Measurements from ENCODE around the gene MAP3K5. TPM values are rescaled to one million over a fixed set of nuclear protein-coding genes. Genes with fewer than 3 reads are reported as not detected.

The MAP3K5 gene
- total RNA-seq, 1 experiment from 2014 or later, result 15.8 TPM

DNA sequence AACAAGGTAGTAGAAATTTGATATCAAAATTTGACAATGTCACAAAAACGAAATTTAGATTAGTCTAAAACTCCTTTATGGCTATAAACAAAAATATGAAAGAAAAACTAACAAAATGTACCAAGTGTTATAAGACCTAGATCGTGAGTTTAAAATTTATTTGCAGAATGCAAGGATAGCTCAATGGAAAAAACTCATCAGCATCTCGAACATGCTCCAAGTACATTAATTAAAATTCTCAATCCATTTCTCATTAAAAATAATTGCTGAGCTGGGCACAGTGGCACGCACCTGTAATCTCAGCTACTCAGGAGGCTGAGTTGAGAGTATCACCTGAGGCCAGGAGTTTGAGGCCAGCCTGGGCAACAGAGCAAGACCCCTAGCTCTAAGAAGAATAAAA, 70.8 kb downstream of the MAP3K5 start:
- Mint-ChIP-seq H3K4me3 (ENCODE audit: low read depth, unreplicated experiment) (no peak overlapping the region), H3K36me3 (ENCODE audit: insufficient read depth, unreplicated experiment) (peaks cover 4% of the 10 kb centered on the region), H3K9me3 (ENCODE audit: low read depth, unreplicated experiment) (no peaks in the 10 kb centered on the region), H3K27ac (ENCODE audit: unreplicated experiment) (no peak overlapping the region), H3K27me3 (ENCODE audit: unreplicated experiment) (no peaks in the 10 kb centered on the region), H3K4me1 (ENCODE audit: low read depth, unreplicated experiment) (peaks cover 23% of the 10 kb centered on the region)
- CTCF ChIA-PET, result interaction anchor here (2.8 kb wide), 1 partner anchor 71 kb away, joined by 10 read pairs; the partner anchor contains the start of gene MAP3K5
- TF ChIP-seq, protein P1, sequence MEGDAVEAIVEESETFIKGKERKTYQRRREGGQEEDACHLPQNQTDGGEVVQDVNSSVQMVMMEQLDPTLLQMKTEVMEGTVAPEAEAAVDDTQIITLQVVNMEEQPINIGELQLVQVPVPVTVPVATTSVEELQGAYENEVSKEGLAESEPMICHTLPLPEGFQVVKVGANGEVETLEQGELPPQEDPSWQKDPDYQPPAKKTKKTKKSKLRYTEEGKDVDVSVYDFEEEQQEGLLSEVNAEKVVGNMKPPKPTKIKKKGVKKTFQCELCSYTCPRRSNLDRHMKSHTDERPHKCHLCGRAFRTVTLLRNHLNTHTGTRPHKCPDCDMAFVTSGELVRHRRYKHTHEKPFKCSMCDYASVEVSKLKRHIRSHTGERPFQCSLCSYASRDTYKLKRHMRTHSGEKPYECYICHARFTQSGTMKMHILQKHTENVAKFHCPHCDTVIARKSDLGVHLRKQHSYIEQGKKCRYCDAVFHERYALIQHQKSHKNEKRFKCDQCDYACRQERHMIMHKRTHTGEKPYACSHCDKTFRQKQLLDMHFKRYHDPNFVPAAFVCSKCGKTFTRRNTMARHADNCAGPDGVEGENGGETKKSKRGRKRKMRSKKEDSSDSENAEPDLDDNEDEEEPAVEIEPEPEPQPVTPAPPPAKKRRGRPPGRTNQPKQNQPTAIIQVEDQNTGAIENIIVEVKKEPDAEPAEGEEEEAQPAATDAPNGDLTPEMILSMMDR (IDR thresholded peaks at IDR 0.05; ENCODE audit: unreplicated experiment), result no peak
- no peak for DNase-seq
- intact Hi-C loops (cut with micrococcal nuclease; ENCODE audit: unreplicated experiment), result no loop called here
- BruUV-seq (replicated peaks), result no TSS peak

DNA sequence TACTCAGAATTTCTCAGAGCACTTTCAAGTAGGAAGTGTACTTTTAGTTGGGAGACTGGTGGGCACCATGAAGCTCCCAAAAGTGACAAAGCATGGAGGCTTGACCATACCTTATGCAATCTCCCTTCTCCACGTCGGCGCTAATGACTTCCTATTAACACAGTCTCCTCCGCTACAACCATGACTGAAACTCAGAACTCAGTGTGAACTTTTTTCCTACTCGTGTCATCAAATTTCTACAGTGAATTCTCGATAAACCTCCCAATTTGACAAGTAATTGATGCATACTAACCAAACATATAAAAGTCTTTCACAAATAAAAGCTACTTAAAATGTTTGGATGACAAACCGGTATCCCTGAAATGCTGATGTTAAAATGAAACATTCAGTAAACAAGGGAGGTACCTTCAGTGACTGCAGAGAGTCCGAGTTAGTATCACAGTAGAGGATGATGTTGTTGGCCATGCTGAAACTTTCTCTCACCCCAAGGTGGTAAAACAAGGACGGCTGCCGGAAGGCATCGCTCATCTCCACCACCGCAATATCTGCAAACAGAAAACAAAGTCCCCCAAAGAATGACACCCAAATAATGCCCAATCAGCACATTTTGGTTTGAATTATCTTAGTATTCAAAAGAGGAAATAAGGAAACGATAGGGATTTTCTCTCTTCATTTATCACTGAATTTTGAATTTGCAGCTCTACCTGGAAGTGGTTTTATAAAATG, 72.1 kb downstream of the MAP3K5 start:
- no peak overlapping the region for H3K27ac Mint-ChIP-seq (ENCODE audit: unreplicated experiment)

DNA sequence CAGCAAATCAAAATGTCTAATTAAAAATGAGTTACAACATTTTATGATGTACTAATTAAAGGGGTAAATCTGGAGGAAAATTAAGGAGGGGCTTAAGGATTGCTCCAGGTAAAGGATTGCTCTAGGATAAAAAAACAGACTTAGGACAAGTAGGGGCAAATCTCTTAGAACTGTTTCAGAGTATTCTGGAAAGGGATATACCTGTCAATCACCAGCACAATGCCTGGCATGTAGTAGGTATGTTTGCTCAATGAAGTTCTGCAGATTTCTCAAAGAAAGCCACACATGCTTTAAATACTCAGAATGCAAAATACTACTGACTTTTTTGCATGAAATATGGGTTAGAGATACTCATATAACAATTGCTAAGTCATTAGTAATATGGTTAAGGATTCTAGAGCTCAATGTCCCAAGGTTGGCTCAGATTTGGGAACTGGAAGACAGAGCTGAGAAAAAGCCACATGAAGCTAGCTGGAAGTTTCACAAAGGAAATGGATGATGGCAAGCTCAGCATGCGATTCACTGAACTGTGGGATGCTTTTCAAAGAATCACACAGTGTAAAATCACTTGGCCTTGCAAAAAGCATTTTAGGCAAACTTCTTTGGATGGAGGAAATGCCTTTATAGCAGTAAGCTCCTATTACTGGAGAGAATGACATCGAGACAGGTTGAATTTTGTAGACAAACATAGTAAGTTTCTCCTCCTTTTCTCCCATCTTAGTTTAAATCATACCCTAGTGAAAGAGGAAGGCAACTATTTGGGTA, 72.8 kb downstream of the MAP3K5 start:
- CTCF ChIA-PET, result interaction anchor here (1.3 kb wide), 1 partner anchor 42 kb away, joined by 3 read pairs; no protein-coding TSS in a partner anchor
- TF ChIP-seq, protein P1 (IDR thresholded peaks at IDR 0.05; ENCODE audit: unreplicated experiment), result no peak
- BruUV-seq (replicated peaks), result no TSS peak
- intact Hi-C loops (cut with micrococcal nuclease; ENCODE audit: unreplicated experiment), result no loop called here
- Mint-ChIP-seq H3K4me3 (ENCODE audit: low read depth, unreplicated experiment) (no peak overlapping the region), H3K36me3 (ENCODE audit: insufficient read depth, unreplicated experiment) (no peaks in the 10 kb centered on the region), H3K9me3 (ENCODE audit: low read depth, unreplicated experiment) (no peaks in the 10 kb centered on the region), H3K27ac (ENCODE audit: unreplicated experiment) (no peak overlapping the region), H3K4me1 (ENCODE audit: low read depth, unreplicated experiment) (peaks cover 16% of the 10 kb centered on the region), H3K27me3 (ENCODE audit: unreplicated experiment) (no peaks in the 10 kb centered on the region)
- no peak for DNase-seq

More for the DNA sequence above, 72.1 kb downstream of the MAP3K5 start:
- no TSS peak for BruUV-seq (replicated peaks)
- TF ChIP-seq, protein P1 (IDR thresholded peaks at IDR 0.05; ENCODE audit: unreplicated experiment), result no peak
- no peak for DNase-seq
- peaks cover 4% of the 10 kb centered on the region for H3K36me3 Mint-ChIP-seq (ENCODE audit: insufficient read depth, unreplicated experiment)
- no peaks in the 10 kb centered on the region for H3K9me3 Mint-ChIP-seq (ENCODE audit: low read depth, unreplicated experiment)
- CTCF ChIA-PET, result no interaction called here
- H3K4me3 Mint-ChIP-seq (ENCODE audit: low read depth, unreplicated experiment), result no peak overlapping the region
- H3K27me3 Mint-ChIP-seq (ENCODE audit: unreplicated experiment), result no peaks in the 10 kb centered on the region
- H3K4me1 Mint-ChIP-seq (ENCODE audit: low read depth, unreplicated experiment), result peaks cover 22% of the 10 kb centered on the region
- intact Hi-C loops (cut with micrococcal nuclease; ENCODE audit: unreplicated experiment), result no loop called here

DNA sequence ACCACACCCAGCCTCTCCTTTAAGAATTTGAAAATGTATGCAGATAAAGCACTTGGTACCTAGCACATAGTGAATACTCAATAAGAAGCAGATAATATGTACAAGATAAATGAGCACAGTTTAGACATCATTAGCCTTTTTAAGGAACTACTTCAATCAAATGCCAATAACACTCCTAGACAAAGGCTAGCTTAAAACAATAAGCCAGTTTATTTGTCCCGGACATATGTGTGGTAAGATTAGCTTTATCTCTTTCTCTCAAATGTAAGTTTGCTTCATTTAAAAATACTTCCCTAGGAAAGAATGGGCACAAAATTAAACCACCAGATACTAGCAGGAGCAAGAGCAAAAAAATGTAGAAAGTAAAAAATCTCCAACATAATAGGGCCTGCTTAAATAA, 73.8 kb downstream of the MAP3K5 start:
- CTCF ChIA-PET, result interaction anchor here (0.8 to 1.3 kb wide), 2 partner anchors 41 to 66 kb away, joined by 3 read pairs; no protein-coding TSS in a partner anchor
- no peak for DNase-seq
- H3K4me1 Mint-ChIP-seq (ENCODE audit: low read depth, unreplicated experiment), result peaks cover 8% of the 10 kb centered on the region
- no TSS peak for BruUV-seq (replicated peaks)
- no peaks in the 10 kb centered on the region for H3K36me3 Mint-ChIP-seq (ENCODE audit: insufficient read depth, unreplicated experiment)
- intact Hi-C loops (cut with micrococcal nuclease; ENCODE audit: unreplicated experiment), result no loop called here
- H3K9me3 Mint-ChIP-seq (ENCODE audit: low read depth, unreplicated experiment), result no peaks in the 10 kb centered on the region
- H3K27me3 Mint-ChIP-seq (ENCODE audit: unreplicated experiment), result no peaks in the 10 kb centered on the region
- H3K27ac Mint-ChIP-seq (ENCODE audit: unreplicated experiment), result no peak overlapping the region
- H3K4me3 Mint-ChIP-seq (ENCODE audit: low read depth, unreplicated experiment), result no peak overlapping the region
- TF ChIP-seq, protein P1 (IDR thresholded peaks at IDR 0.05; ENCODE audit: unreplicated experiment), result no peak
